ENCODE data around the gene GLI3.

DNA sequence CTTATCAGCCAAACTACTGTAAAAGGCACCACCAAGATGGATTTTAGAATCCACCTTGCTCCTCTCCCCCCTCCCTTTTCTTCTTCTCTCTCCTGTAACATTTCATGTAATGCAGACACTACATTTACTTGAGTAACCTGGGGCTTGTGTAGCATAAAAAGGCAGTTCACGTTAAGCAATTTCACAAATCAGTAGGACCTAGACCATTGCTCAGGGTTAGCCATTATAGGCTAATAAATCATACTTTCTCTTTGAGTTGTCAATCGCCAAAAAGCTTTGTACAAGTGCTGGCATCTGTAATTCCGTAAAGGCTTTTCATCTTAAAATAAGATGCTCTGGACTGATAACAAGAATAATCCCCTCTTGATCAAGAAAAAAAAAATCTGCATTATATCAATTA lies 224.7 kb downstream of the GLI3 start:
- TF ChIP-seq, protein P1, sequence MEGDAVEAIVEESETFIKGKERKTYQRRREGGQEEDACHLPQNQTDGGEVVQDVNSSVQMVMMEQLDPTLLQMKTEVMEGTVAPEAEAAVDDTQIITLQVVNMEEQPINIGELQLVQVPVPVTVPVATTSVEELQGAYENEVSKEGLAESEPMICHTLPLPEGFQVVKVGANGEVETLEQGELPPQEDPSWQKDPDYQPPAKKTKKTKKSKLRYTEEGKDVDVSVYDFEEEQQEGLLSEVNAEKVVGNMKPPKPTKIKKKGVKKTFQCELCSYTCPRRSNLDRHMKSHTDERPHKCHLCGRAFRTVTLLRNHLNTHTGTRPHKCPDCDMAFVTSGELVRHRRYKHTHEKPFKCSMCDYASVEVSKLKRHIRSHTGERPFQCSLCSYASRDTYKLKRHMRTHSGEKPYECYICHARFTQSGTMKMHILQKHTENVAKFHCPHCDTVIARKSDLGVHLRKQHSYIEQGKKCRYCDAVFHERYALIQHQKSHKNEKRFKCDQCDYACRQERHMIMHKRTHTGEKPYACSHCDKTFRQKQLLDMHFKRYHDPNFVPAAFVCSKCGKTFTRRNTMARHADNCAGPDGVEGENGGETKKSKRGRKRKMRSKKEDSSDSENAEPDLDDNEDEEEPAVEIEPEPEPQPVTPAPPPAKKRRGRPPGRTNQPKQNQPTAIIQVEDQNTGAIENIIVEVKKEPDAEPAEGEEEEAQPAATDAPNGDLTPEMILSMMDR (IDR thresholded peaks at IDR 0.05), result no peak
- TF ChIP-seq POLR2A (IDR thresholded peaks at IDR 0.05), result no peak
